NCI-H187 (cell line): ENCODE data around the gene RNF223.
"Not testable (repeated sequence)": the region's sequence is repeated elsewhere in the genome, so short reads cannot be mapped to it uniquely, and the experiment has no call there.

Source experiments
- DNase-seq, 2 experiments: peaks; one replicate each; lab custom pipeline; 2025; lab: John Stamatoyannopoulos, UW

RNF223 gene

DNA sequence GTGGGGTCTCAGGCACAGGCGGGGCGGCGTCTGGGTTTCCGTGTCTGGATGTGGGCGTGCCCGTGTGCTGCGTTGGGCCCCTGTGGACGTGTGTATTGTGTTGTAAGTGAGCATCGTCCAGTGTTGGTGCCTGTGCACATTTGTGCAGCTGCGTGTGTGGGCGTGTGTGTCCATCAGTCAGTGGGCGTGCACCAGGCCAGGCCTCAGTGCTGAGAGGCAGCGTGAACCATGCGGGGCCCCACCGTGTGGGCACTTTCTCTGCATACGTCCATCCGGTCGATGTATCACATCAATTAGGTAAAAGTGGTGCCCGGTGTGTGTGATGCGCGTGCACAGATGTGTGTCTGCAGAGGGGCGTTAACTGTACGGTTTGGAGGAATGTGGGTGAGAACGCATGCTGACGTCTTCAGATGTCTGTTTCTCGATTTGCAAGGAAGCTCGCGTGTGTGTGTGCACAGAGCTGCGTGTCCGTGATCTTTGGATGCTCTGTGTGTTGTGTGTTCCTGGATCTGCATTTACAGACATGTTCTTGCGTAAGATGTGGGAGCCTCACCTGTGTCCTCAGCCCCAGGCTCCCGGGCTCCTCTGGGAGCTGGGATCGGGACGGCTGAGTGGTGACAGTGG lies 29.5 kb downstream of the RNF223 start:
- DNase-seq = no peak

DNA sequence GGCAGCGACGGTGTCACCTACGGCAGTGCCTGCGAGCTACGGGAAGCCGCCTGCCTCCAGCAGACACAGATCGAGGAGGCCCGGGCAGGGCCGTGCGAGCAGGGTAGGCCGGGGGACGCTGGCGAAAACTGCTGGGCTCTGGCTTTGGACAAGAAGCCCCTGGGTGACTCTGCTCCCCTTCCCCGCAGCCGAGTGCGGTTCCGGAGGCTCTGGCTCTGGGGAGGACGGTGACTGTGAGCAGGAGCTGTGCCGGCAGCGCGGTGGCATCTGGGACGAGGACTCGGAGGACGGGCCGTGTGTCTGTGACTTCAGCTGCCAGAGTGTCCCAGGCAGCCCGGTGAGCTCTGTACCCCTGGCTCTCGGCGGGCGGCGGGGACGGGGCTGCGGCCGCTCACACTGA lies 30.2 kb downstream of the RNF223 start:
- no peak for DNase-seq

DNA sequence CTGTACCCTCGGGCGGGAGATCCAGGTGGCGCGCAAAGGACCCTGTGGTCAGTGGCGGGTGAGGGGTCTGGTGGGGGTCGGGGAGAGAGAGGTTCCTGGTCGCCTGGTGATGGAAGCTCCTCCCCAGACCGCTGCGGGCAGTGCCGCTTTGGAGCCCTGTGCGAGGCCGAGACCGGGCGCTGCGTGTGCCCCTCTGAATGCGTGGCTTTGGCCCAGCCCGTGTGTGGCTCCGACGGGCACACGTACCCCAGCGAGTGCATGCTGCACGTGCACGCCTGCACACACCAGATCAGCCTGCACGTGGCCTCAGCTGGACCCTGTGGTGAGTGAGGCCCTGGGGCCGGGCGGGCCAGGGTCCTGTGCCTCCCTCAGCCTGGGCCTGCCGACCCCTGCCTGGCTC lies 30.7 kb downstream of the RNF223 start:
- no peak for DNase-seq

DNA sequence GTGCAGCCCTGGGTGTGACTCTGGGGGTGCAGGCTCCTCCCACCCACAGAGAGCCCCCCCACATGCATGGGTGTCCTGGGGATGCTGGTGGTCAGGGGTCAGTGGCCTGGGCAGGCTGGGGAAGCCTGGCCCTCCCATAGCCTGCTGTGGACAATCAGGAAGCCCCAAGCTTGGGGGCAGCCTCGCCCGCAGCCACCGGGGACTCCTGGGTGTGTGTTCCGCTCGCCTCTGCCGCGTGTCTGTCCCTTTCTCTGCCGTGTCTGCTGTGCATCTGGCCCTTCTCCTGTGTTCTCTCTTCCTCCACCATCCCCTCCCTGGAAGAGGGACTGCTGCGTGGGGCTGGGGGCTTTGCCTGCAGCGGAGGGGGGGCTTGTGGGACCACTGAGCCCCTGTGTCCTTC lies 31.3 kb downstream of the RNF223 start:
- no peak for DNase-seq

DNA sequence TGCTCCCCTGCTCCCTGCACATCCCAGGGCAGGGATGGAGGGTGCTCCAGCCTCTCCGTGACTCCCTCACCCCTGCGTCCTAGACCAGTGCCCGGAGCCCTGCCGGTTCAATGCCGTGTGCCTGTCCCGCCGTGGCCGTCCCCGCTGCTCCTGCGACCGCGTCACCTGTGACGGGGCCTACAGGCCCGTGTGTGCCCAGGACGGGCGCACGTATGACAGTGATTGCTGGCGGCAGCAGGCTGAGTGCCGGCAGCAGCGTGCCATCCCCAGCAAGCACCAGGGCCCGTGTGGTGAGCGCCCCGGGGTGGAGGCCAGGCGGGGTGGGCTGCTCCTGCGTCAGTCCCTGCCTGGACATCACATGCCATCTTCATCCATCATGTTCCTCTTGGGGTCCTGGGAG lies 32.2 kb downstream of the RNF223 start:
- DNase-seq = no peak

DNA sequence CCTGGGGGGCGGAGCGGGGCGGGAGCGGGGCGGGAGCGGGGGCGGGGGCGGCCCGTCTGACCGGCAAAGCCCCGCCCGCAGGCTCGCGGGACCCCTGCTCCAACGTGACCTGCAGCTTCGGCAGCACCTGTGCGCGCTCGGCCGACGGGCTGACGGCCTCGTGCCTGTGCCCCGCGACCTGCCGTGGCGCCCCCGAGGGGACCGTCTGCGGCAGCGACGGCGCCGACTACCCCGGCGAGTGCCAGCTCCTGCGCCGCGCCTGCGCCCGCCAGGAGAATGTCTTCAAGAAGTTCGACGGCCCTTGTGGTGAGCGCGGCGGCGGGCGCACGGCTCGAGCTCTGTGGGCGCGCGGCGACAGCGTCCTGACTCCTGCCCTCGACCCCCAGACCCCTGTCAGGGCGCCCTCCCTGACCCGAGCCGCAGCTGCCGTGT lies 33.0 kb downstream of the RNF223 start:
- DNase-seq = no peak

DNA sequence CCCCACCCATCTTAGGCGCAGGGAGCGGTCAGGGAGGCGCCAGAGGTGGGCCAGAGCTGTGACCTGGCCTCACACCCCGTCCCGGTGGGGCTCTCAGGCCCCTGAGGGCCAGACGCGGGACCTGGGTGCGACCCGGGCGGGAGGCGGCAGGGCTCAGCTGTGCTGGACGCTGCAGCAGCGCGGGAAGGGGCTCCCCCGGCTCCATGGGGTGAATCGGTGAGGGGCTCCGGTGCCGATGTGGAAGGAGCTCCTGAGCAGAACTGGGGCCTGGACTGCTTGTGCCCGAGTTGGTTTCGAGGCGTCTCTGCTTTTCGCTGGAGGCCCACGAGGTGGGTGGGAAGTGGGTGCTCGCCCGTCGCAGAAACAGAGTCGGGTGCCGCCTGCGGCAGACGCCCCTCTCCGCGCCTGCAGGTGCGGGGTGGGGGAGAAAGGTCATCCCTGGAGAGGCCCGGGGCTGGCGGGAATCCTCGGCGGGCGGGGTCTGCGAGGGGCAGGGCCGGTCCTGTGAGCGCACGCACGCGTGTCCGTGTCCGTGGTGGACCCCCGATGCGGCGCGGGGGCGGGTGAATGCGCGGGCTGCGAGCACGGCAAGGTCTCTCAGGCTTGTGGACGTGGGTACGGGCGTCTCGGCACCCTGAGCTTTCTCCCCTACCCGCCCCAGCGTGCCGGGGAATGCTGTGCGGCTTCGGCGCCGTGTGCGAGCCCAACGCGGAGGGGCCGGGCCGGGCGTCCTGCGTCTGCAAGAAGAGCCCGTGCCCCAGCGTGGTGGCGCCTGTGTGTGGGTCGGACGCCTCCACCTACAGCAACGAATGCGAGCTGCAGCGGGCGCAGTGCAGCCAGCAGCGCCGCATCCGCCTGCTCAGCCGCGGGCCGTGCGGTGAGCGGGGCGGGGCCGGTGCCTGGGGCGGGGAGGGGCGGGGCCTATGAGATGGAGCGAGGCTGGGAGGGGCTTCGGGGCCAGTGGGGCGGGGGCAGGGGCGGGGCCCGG lies 33.8 kb downstream of the RNF223 start:
- DNase-seq = no peak

DNA sequence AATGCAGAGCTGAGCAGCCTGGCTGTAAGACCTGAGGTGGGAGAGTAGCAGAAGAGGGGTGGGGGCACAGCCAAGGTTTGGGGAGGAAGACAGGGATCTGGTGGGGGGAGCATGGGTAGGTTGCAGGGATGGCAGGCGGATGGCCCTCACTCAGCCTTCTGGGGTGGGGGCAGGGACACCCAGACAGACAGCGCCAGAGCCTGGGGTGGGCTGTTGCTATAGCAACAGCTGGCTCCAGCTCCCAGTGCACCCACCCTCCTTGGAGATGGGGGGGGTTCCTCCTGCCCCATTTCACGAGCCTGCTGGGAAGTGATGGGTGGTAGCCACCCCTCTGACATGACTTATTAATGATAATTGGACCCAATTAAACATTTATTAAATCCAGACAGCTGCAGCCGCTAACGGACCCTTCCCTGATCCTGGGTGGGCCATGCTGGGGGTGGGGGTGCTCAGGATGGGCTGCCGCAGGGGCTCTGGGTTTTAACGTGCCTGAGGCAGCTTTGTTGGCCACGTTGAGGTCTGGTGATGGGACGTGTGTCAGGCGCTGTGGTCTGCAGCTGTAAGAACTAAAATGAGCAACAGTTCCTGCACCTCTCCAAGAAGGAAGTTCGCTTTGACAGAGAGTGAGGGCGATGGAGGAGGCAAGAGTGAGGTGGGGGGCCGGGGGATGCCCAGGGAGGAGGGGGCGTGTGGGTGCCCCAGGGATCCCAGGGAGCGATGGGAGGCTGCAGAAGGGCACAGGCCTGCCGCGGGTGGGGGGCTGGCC lies 34.8 kb downstream of the RNF223 start:
- no peak for DNase-seq

DNA sequence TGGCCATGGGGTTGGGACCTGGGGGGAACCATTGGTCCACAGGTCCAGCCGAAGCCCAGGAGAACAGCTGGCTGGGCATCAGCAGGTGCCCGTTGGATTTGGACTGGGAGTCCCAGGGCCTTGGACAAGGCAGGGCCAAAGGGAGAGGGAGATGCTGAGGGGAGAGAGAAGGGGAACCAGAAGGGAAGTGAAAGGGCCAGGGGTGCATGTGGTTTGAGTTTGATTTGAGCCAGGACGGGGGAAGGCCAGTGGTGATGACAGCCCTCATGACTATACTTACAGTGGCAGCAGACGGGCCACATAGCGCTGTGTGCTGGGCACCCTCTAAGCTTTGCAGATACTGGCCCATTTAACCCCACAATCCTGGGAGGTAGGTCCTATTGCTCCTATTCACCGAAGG lies 35.4 kb downstream of the RNF223 start:
- no peak for DNase-seq

DNA sequence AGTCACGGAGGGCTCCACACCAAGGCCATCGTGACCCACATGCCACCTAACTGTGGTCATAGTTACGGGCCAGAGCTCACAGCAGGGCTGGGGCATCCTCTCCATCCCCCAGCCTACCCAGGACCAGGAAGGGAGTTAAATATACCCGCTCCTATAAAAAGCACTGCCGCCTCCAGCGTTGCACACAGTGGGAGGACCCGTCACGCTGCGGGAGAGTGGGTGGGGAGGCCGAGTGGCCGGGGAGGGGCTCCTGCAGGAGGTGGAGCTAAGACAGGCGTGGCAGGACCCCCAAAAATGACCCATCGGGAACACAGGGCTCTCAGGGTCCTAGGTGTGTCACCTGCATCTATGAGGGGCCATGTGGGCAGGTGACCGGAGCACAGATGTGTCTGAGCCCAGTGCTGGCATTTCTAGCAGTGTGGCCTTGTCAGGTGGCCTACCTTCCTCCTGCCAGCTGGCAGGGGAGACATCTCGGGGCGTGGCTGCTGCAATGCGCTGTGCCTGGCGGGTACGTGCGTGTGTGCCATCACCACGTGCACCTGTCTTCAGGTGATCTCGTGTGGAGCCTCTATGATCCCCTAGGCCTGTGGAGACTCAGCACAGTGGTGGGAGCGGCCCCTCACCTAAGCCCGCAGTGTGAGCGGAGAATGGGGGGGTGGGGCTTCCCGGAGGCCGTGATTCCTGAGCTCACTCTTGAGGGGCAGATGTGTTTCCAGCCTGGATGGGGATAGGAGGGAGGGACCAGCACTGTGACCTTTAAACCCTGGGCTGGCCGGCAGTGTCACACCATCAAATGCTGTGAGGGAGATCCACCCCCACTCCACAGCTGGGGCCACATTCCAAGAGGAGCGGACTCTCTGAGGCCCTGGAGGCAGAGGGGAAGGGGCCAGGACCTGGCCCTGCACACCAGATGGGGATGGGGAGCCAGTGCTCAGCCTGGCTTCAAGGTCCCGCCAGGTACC lies 36.5 kb downstream of the RNF223 start:
- DNase-seq = peak in 1 of 2 experiments; percentile 23

DNA sequence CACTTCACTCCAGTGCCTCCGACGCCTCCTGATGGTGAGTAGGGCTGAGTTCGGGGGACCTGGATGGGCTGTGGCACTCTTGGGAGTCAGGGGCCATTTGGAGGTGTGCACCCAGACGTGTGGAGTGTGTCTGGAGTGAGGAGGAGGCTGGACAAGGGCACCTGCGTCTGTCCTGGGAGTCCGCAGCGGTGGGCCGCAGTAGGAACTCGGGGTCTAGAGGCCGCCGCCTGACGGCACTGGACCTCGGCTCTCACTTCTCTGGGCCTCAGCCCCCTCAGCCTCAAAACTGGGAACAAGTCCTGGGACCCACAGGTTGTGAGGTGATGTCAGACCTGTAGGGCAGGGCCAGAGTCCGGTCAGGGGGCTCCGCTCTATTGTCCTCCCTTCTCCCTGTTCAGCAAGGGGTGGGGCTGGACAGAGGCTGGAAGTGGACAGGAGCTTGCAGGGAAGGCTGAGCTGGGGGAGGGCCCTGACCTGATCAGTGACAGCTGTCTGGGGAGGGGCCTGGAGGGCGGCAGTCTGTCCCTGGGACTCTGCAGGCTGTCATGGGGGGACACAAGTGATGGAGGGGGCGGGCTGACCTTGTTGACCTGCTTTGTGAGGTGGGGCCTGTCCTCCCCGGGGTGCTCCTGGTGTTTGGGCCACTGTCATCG lies 38.7 kb downstream of the RNF223 start:
- no peak for DNase-seq

DNA sequence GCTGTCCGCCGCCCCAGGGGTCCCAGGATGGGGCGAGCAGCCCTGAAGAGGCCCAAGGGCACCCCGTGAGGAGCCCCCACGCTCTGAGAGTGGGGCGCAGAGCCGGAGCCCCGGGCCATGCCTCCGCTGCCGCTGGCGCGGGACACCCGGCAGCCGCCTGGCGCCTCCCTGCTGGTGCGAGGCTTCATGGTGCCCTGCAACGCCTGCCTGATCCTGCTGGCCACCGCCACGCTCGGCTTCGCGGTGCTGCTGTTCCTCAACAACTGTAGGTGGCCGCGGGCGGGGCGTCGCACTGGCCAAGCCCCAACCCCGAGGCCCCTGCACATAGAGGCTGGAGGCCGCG lies 39.7 kb downstream of the RNF223 start:
- DNase-seq = no peak

DNA sequence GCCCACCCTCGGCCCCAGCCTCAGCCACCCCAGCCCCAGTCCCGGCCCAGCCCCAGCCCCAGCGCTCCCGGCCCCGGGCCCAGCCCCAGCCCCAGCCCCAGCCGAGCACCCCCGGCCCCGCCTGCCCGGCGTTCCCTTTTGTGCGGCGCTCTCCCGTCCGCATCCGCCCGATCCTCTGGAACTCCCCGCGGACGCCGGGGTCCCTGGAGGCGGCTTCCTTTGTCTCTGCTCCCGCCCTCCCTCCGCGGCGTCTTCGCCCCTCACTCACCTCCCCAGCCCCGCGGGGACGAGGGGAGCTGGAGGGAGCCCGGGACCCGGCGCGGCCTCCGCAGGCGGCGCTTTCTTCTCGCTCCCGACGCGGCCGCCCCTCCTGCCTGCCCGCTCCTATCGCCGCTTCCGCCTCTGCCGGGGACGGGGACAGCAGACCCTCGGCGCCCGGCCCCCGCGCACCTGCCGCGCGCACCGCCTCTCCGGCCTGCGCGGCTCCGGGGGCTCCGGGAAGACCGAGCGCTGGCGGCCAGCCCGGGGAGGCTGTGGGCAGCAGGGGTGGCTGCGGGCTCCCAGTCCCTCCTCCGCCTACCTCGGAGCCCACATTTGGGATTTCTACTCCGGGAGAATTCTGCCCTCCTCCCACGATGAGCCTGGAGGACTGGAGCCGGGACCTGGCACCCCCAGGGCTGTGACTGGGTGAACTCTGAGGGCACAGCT lies 40.2 kb downstream of the RNF223 start:
- DNase-seq = no peak

DNA sequence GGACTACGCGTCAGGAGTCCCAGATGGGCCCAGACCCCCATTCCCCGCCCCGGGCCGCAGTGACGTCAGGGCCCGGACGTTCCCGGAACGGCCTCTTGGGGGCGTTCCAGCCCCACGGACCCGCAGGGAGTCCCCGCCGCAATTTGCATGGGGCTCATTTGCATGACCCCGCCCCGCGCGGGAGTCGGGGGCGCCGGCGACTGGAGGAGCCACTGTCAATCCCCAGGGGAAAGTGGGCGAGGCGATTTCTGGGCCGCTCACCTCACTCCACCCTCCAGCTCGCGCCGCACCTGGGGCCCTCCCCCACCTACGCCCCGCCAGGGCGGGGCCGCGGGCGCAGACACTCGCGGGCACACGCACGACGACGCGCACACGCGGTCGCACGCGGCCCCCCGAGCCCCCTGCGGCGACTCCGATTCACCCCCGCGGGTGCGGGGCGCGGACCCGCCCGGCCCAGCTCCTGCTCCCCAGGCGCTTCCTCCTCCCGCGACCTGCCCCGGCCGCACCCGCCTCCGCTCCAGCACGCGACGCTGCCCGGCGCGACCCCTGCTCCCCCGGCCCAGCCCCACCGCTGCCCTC lies 41.0 kb downstream of the RNF223 start:
- DNase-seq = peak; percentile 52 to 87

DNA sequence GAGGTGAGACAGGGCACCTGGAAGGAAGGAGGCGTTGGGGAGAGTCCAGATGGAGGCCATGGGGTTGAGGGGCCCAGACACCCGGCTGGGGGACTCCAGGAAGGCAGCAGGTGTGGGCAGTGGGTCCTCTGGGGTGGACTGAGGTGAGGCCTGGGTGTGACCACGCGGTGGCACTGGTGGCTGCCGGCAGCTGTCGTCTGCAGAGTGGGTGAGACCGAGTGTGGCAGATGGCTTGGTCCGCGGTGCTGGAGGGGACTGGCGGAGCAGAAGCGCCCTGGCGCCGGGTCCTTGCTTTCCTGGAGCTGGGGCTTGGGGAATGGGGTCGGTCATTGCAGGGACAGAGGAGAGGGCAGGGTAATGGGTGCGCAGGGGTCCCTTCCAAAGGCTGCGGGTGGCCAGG lies 41.7 kb downstream of the RNF223 start:
- DNase-seq = no peak

DNA sequence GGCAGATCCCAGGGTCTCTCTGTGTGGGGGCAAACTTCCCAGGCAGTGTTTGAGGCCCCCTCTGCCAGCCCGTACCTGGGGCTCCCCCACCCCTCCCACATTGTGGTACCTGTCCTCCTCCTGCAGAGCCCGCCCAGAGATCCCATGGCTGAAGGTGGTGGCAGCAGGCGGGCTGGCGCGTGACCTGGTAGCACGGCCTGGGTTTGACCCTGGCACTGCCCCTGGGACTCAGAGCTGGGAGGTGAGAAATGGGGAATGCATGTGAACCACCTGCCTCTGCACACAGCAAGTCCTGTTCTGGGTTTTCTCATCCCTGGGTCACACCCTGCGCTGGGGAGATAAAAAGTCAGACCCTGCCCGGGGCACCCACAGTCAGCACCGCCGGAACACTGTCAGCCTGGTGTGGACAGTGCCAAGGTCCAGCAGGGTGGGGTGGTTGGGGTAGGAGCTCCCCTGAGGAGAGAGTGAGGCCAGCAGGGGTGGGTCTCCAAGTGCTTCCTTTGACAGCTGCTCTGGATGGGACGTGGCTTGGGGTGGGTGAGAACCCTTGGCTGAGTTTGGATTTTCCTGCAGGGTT lies 42.4 kb downstream of the RNF223 start:
- no peak for DNase-seq

DNA sequence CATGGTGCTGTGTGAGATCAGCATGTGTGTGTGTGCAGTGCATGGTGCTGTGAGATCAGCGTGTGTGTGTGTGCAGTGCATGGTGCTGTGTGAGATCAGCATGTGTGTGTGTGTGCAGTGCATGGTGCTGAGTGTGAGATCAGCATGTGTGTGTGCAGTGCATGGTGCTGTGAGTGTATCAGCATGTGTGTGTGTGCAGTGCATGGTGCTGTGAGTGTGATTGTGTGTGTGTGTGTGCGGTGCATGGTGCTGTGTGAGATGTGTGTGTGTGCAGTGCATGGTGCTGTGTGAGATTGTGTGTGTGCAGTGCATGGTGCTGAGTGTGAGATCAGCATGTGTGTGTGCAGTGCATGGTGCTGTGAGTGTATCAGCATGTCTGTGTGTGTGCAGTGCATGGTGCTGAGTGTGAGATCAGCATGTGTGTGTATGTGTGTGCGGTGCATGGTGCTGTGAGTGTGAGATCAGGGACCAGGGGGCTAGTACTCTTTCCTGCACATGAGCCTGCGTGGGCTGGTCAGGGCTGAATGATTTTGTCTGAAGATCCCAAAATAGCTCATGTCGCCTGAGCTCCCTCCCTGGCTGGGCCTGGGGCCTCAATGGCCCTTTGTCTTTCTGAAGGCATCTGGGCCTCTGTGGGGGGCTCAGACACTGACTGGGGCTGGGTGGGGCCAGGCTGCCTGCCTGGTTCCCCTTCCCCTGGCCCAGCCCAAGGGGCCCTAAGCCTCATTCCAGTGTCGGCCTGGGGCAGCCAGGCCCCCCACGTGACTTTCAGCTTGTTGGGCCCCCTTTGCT lies 43.0 kb downstream of the RNF223 start:
- not testable (repeated sequence) for DNase-seq

DNA sequence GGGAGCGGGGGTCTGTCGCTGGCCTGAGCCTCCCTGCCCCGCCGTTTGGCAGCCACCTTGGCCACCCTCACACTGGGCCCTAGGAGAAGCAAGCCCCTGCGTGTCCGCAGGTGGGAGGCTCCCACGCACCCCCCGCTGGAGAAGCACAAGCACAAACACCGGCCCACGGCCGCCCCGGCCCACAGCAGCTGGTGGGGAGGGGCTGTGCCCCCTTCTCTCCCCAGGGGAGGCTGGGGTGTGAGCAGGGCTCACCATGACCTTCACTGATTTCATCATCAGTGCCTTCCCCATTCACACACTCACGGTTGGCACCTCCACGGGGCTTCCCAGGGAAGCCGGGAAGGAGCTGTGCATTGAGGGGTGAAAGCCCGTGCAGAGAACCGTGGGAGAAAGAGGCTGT lies 46.3 kb downstream of the RNF223 start:
- no peak for DNase-seq
